ENCODE measurements around the gene OSBPL8. TPM values are rescaled to one million over a fixed set of nuclear protein-coding genes. Genes with fewer than 3 reads are reported as not detected.

Gene OSBPL8
- total and polyA plus RNA-seq, 8 donors: 7.7 to 147 (median 29.4) TPM

DNA sequence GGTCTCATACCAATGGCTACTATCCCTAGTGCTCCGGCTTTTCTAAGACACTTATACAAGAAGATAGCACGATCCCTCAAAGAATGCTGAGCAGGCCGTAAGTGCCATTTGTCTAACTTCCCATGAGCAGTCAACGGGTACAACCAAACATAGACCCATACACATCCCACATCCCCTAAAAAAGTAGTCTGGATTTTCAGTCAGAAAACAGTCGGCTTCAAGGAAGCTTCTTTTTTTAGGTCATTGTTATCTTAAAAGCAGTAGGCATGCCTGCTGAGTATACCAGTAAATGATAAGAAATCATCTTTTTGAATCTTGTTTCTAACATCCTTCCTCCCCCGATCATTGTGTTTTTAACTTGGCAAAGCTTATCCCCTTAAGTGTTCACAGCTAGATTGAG, 19.8 kb downstream of the OSBPL8 start:
- Histone ChIP-seq H3K27ac (no peak overlapping the region), H3K4me1 (peaks cover 0 to 38% (median 6%) of the 10 kb centered on the region in 4 donors), H3K4me3 (no peak overlapping the region), H3K27me3 (no peaks in the 10 kb centered on the region), H3K36me3 (no peaks in the 10 kb centered on the region), H3K9me3 (no peaks in the 10 kb centered on the region)
- TF ChIP-seq EP300 (IDR thresholded peaks at IDR 0.05) (no peak), POLR2A (IDR thresholded peaks at IDR 0.05) (no peak), POLR2AphosphoS5 (IDR thresholded peaks at IDR 0.05) (no peak)
- TF ChIP-seq, protein P1, sequence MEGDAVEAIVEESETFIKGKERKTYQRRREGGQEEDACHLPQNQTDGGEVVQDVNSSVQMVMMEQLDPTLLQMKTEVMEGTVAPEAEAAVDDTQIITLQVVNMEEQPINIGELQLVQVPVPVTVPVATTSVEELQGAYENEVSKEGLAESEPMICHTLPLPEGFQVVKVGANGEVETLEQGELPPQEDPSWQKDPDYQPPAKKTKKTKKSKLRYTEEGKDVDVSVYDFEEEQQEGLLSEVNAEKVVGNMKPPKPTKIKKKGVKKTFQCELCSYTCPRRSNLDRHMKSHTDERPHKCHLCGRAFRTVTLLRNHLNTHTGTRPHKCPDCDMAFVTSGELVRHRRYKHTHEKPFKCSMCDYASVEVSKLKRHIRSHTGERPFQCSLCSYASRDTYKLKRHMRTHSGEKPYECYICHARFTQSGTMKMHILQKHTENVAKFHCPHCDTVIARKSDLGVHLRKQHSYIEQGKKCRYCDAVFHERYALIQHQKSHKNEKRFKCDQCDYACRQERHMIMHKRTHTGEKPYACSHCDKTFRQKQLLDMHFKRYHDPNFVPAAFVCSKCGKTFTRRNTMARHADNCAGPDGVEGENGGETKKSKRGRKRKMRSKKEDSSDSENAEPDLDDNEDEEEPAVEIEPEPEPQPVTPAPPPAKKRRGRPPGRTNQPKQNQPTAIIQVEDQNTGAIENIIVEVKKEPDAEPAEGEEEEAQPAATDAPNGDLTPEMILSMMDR (IDR thresholded peaks at IDR 0.05): no peak
- WGBS, 5 donors: 84 to 87% (median 86%) methylated on average over 6 of the region's 6 CpGs
- intact Hi-C loops (cut with DNase I; ENCODE audit: low total_unique reads): no loop called here
- no peak for DNase-seq

DNA sequence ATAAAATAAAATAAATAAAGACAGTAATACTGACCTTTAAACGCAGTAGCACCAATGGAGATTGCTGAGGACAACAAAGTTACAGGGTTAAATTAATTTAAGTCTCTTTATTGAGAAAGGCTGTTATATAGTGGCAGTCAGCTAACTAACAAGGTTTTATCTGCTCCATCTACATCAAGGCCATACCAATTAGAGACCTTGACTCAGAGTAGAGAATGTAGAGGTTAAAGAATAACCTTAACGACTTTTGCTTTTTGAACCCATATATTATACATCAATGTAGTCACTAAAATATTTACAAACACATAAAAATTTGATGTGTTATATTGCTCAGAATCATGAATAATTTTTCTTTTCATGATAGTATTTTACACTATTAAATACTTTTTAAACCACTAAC, 21.6 kb downstream of the OSBPL8 start:
- H3K4me1 ChIP-seq: peaks cover 0 to 26% (median 4%) of the 10 kb centered on the region in 4 donors
- no peak overlapping the region for H3K27ac ChIP-seq
- H3K36me3 ChIP-seq: no peaks in the 10 kb centered on the region
- no peak overlapping the region for H3K4me3 ChIP-seq
- no peak for DNase-seq
- H3K27me3 ChIP-seq: no peaks in the 10 kb centered on the region
- no peaks in the 10 kb centered on the region for H3K9me3 ChIP-seq
- 85 to 95% (median 88%) methylated on average over 2 of the region's 2 CpGs for WGBS, 5 donors
- TF ChIP-seq, protein P1 (IDR thresholded peaks at IDR 0.05): no peak
- no peak for TF ChIP-seq POLR2AphosphoS5 (IDR thresholded peaks at IDR 0.05)
- TF ChIP-seq POLR2A (IDR thresholded peaks at IDR 0.05): no peak
- no peak for TF ChIP-seq EP300 (IDR thresholded peaks at IDR 0.05)
- intact Hi-C loops (cut with DNase I; ENCODE audit: low total_unique reads): no loop called here

DNA sequence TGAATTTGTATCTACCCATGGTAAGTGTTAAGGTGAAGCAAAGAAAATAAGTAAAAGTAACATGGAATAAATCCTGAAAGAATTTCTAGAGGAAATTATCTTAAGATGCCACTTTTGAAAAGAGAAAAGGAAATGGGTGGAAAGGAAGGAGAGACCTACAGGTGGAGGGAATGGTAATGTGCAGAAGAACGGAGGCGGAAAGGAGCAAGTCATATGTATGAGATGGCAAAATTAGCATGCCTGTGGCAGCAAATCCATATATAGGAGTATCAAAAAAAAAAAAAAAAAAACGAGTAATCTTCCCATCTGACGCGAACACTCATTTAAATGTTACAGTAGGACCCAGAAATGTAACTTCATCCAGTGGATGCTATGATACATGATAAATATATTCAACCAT, 23.0 kb downstream of the OSBPL8 start:
- Histone ChIP-seq H3K9me3 (no peaks in the 10 kb centered on the region), H3K27ac (no peak overlapping the region)
- TF ChIP-seq POLR2A (IDR thresholded peaks at IDR 0.05): no peak
- TF ChIP-seq POLR2AphosphoS5 (IDR thresholded peaks at IDR 0.05): no peak
- TF ChIP-seq EP300 (IDR thresholded peaks at IDR 0.05): no peak
- TF ChIP-seq, protein P1 (IDR thresholded peaks at IDR 0.05): no peak

GRCh38 chr12:76535170-76535569, 24.4 kb downstream of the OSBPL8 start:
- Histone ChIP-seq H3K4me3 (no peak overlapping the region), H3K27ac (no peak overlapping the region), H3K36me3 (no peaks in the 10 kb centered on the region), H3K9me3 (no peaks in the 10 kb centered on the region), H3K27me3 (no peaks in the 10 kb centered on the region), H3K4me1 (peaks cover 0 to 27% (median 4%) of the 10 kb centered on the region in 4 donors)
- WGBS, 5 donors: 93 to 98% (median 95%) methylated on average over 2 of the region's 2 CpGs
- no peak for DNase-seq
- TF ChIP-seq EP300 (IDR thresholded peaks at IDR 0.05) (no peak), POLR2A (IDR thresholded peaks at IDR 0.05) (no peak), POLR2AphosphoS5 (IDR thresholded peaks at IDR 0.05) (no peak)
- TF ChIP-seq, protein P1 (IDR thresholded peaks at IDR 0.05): no peak
- intact Hi-C loops (cut with DNase I; ENCODE audit: low total_unique reads): no loop called here

More for the DNA sequence above, 23.0 kb downstream of the OSBPL8 start:
- no peak for DNase-seq
- no peaks in the 10 kb centered on the region for H3K27me3 ChIP-seq
- H3K36me3 ChIP-seq: no peaks in the 10 kb centered on the region
- intact Hi-C loops (cut with DNase I; ENCODE audit: low total_unique reads): no loop called here
- H3K4me1 ChIP-seq: peaks cover 0 to 21% (median 4%) of the 10 kb centered on the region in 4 donors
- H3K4me3 ChIP-seq: no peak overlapping the region
- WGBS, 5 donors: 88 to 95% (median 90%) methylated on average over 5 of the region's 5 CpGs

Measured in stomach (tissue), 9 donors.